GM18507 (cell line): ENCODE results near the gene RP2.

Source experiments
- DNase-seq: peaks from one replicate; pipeline ENCODE4 v3.0.0; 2011; ENCODE audit warnings: low read depth; ENCODE audit not compliant: insufficient read length; ENCODE audit errors: extremely low spot score
- FAIRE-seq: peaks from 2 replicates; lab custom pipeline; 2011; peaks lifted over from hg19 to GRCh38; lab: Jason Lieb, UNC

The RP2 gene

DNA sequence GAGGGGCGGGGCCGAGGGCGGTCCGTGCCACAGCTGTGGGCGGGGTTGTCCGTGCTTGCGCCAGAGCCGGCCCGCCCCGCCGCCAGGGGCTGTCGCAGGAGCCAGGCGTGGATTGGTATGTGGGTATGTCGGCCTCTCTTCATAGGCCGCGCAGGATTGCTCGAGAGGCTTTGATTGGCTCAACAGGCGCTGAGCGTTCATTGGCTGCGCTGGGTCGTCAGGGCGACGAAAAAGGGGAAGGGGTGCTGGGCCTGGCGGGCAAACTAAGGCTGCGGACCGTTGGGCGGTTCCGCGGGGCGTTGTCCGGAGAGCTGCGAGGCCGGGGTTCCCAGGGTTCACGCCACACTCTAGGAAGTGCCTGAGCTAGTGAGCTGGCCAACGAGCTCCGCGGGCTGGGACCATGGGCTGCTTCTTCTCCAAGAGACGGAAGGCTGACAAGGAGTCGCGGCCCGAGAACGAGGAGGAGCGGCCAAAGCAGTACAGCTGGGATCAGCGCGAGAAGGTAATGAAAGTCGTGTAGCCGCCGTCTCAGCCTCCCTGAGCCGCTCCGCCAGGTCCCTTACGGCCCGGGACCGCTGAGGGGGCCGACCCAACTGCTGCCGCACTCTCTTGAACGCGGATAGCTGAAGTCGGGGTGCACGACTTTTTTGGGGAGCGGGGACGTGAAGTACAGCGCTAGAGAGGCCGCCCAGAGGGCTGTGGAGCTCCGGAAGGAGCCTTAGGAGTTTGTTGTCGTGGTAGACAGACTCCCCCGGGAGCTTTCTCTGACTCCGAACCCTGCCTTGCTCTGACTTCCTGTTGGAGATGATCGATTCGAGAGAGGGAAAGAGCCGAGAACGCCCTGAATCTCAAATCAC is at the start of gene RP2:
RP2 (plus strand) TSS at position 343 of the 857 bp plus-strand sequence; CDS start at position 401, 58 bp downstream.
- peak; percentile 99 for FAIRE-seq

GRCh38 chrX:46788902-46789301 is 47.9 kb upstream of the RP2 start:
- no peak for FAIRE-seq
- no peak for DNase-seq

More for the DNA sequence above, at the start of gene RP2:
- peak; percentile 60 for DNase-seq

GRCh38 chrX:46791927-46792809 is 44.7 kb upstream of the RP2 start:
- peak; percentile 18 for FAIRE-seq
- peak; percentile 7 for DNase-seq

DNA sequence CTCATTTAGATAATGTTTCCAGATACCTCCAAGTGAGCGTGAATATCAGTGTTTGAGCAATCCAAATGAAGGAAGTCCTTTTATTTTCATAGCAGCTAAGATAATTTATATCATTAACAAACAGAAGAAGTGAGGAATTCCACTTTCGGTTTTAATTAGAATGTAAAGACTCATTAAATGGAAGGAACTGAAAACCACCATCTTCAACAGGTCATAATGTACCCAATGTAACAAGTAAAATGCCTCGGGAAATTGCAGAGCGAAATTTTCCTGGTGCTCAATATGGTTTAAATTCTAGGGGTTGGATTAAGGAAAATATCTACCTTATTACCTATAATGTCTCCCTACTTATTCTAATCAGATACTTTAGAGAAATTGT is 44.0 kb upstream of the RP2 start:
- DNase-seq (no peak), FAIRE-seq (no peak)

GRCh38 chrX:46793386-46794143 is 43.3 kb upstream of the RP2 start:
- DNase-seq = no peak
- no peak for FAIRE-seq

DNA sequence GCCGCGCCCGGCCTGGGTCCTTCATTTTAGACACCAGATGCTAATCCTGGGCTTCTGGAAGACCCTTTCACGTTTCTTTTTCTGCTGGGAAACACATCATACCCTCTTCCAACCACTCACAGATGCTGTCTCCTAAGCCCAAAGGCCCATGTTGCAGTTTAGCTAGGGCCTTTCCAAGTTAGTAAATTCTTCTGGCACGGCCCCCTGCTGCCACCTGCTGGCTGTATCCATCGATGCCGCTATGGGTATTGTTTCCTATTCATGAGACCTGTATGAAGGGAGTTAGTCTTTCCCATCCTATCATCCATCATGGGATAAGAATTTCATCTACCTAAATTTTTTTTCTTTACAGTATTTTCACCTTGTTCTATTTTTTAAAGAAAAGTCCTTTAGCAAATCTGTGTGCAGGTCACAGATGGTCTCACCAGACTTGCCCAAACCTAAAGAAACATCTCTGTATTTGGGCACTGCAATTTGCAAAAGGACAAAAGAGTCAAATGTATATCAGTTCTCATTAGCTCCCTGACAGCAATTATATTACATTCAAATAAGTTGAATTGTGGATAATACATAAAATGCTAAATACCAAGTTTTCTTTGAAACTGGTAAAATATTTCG is 40.2 kb upstream of the RP2 start:
- FAIRE-seq = peak; percentile 84

DNA sequence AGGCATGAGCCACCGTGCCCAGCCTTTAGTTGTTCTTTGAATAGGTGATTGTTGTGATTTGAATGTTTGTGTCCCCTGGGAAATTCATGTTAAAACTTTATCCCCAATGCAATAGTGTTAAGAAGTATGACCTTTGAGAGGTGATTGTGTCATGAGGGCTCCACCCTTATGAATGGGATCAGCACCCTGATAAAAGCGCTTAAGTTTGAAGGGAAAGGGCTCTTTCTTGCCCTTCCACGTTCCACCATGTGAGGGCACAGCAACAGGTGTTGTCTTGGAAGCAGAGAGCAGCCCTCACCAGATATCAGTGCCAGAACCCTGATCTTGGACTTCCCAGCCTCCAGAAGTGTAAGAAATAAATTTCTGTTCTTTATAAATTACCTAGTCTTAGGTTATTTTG is 33.7 kb upstream of the RP2 start:
- no peak for DNase-seq
- FAIRE-seq = no peak

More for the DNA sequence above, 40.2 kb upstream of the RP2 start:
- peak; percentile 20 for DNase-seq

- DNase-seq (no peak), FAIRE-seq (no peak)
These were observed 31.6 kb upstream of the RP2 start for GRCh38 chrX:46805270-46805669.

- FAIRE-seq = no peak
- DNase-seq = no peak
These were observed 25.7 kb upstream of the RP2 start for GRCh38 chrX:46811121-46811520.

- no peak for FAIRE-seq
- DNase-seq = no peak
These were observed 24.4 kb upstream of the RP2 start for GRCh38 chrX:46812445-46812844.

DNA sequence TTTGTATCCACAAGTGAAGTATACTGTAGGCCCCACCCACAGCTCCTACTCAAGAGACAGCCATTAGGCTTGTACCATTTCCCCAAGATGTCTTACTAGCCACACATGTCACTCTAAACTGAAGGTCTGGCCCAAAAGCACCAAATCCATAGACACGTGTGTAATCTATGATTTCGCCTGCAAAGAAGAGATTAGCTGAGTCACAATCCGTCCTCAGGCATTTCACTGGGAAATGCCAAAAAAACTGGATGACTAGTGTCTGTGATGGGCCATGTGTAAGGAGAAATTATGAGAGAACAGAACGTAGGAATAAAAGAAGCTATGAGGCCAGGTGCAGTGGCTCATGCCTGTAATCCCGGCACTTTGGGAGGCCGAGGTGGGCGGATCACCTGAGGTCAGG is 21.9 kb upstream of the RP2 start:
- DNase-seq (no peak), FAIRE-seq (no peak)

DNA sequence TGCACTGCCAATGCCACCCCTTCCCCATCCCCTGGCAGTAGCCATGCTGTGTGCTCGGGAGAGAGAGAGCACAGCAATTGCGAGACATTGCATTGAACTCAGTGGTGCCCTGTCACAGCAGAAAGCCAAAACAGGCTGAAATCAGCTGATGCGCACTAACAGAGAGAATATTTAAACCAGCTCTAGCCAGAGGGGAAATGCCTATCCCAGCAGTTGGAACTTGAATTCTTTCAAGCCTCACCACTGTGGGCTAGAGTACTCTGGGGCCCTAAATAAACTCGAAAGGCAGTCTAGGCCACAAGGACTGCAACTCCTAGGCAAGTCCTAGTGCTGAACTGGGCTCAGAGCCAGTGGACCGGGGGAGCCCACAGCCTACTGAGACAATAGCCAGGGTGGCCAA is 17.7 kb upstream of the RP2 start:
- DNase-seq = no peak
- no peak for FAIRE-seq

DNA sequence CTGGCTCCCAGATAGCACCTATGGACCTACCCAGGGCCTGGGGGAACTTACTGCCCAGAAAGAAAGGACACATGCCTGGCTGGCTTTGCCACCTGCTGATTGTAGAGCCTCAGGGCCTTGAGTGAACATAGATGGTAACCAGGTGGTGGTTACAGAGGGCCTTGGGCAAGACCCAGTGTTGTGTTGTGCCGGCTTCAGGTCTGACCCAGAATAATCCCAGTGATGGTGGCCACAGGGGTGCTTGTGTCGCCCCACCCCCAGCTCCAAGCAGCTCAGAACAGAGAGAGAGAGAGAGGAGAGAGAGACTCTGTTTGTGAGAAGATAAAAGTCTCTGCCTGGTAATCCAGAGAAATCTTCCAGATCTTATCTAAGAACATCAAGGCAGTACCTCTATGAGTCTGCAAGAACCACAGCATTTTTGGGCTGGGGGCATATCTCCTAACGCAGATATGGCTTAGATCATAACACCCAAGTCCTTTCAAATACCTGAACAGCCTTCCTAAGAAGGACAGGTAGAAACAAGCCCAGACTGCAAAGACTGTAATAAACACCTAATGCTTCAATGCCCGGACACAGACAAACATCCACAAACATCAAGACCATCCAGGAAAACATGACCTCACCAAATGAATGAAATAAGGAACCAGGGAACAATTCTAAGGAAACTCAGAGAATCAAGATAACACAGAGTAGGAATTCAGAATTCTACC is 16.3 kb upstream of the RP2 start:
- FAIRE-seq (no peak), DNase-seq (no peak)

DNA sequence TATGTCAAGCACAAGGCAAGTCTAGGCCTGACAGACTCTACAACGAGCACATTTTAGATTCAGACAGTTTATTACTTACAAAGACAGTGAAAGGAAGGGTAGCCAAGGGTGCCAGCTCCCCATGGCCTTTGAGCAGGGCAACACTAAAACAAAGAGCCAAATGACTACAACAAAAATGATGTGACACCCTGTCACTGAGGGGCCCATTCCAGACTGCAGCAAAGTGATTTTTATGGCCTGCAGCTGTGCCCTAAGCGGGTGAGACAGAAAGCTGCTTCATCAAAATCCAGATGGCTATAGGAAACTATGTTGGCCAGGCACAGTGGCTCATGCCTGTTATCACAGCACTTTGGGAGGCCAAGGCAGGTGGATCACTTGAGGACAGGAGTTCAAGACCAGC is 13.4 kb upstream of the RP2 start:
- FAIRE-seq = no peak
- no peak for DNase-seq

GRCh38 chrX:46831765-46832327 is 5.0 kb upstream of the RP2 start:
- DNase-seq (no peak), FAIRE-seq (no peak)

GRCh38 chrX:46837558-46838485 is 979 bp downstream of the RP2 start:
- DNase-seq (no peak), FAIRE-seq (peak; percentile 59)

- DNase-seq (no peak), FAIRE-seq (no peak)
These were observed 1.6 kb downstream of the RP2 start for GRCh38 chrX:46838486-46838870.
